Stimulated activated CD4-positive, alpha-beta T cell treated with anti-CD3 and anti-CD28 coated beads, Interleukin-15, amount 100 ng/mL, for 24 hours (primary cell): ENCODE results near the gene ROR1.
"Not testable (repeated sequence)": the region's sequence is repeated elsewhere in the genome, so short reads cannot be mapped to it uniquely, and the experiment has no call there.

Source experiments
- DNase-seq: peaks from one replicate; pipeline ENCODE4 v3.0.0-alpha.2; 2020

ROR1 gene

DNA sequence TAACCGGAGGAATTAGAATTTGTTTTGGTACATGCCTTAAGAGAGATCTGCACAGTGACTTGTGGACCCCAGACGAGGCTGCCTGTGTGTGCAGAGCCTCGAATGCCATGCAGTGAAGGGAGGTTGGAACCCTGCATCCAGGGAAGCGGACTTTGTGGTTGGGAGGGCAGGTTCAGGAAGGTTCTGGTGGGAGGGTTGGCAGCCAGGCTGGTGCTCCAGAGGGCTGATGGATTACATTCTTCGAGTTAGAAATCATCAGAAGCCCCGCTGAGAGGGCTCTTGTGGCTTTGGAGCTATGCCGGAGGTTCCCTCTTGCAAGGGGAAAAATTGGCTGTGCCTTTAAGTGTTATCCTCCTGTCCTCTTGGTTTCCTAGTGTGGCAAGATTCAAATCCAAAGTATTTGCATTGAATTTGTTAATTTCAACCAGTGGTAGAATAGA, 21.1 kb downstream of the ROR1 start:
- no peak for DNase-seq

DNA sequence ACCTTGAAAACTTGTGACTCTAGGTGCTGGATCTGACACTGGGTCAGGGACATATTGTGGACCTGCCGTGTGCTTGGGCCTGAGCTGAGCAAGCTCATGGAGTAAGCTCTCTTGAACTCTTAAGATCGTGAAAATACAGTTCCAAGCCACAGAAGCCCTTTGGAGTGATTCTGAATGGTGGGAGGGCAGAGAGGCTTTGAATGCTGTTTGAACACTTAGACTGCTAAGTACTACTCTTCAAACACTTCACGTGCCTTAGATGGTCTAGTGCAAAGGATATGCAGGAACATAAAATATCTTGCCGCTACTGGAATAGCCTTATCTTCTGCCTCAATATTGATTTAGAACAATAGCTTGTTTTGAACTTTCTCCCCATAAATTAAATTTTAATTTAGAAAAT, 21.6 kb downstream of the ROR1 start:
- DNase-seq, result no peak

DNA sequence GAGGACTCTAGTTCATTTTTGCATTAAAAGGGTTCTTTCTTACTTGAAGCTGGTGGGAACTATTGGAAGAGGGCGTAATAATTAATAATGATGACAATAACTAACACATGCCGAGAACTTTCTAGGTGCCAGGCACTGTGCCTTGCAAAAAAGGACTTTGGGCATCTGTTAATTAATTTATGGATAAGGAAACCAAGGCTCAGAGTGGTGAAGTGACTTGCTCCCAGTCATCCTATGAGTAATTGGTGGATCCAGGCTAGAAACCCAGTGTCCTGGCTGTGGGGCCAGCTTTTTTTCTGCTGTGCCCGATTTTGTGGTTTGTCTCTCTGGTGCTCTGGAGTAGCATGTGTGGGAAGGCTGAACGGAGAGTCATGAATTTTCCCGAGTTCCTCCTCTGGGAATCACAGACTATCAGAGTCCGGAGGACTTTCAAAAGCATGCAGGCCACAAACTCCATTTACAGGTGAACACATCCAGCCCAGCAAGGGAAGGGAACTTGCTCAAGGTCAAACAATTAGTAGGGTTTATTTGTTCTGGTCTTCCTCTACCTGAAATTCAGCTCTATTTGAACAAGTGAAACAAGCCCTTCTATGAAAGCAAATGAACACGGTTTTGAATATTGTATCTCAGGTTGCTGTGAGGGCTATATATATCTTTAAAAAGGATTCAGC, 23.4 kb downstream of the ROR1 start:
- no peak for DNase-seq

DNA sequence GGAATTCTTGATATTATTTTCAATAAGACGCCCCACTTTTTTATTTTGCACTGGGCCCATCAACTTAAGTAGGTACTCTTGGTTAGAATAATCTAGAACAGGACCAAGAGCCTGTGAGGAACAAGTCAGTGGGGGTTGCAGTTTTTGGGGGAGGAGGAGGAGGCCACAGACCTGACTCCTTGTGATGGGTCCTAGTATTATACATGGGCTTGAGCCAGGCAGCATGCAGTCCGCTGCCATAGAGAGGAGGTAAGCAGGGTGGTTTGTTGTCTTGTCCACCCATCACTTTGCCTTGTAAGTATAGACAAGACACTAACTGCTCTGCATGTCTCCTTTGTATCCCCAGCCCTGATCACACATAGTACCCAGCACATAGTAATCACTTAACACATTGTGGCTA, 24.5 kb downstream of the ROR1 start:
- no peak for DNase-seq

DNA sequence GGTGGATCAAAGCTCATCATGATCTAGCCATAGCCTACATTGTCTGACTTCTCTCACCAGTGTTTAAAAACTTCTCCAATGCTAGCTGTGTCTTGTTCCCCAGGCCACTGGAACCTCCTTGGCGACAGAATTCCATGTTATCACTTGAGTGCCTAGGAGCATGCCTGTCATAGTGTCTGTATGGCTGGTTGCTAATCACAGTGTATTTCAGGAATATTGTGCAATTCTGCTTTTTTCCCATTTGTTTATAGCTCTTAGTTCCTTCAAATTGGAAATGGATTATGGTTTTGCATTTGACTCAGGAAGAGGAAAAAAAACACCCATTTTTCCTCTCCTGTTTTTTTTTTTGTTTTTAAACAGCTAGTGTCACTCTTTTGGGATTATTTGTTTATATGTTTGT, 25.5 kb downstream of the ROR1 start:
- no peak for DNase-seq

DNA sequence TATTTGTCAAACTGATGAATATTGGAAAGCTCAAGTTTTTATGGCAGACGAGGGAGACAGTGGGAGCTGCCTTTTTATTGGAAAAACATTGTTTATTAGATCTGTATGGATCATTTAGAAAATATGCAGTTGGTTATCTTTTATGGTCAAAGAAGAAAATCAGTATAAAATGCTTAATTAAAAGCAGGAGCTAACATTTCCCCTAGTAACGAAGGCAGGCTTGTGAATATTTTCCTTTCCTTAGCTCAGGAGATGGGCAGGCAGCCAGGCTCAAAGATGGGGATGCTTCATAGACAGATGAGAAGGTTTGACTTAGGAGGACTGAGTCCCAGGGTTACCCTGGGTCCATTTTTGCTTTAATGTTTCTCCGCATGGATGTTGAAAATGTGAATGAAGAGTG, 26.0 kb downstream of the ROR1 start:
- no peak for DNase-seq

DNA sequence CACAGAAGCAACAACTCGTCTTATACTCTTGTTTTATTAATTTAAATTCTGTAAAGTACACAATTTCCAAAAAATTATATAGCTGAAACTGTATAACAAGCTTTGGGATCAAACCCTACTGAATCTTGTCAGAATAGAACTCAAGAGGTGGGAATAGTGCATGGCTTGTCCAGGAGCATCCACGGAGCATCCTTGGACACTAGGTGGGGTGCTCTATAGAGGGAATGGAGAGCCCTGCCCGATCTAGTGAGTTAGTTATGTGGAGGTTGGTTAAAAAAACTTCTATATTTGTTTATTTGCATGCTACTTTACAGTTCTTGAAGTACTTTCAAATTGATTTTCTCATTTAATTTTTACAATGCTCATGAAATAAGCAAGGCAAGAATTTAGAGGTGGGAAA, 28.3 kb downstream of the ROR1 start:
- DNase-seq, result no peak

DNA sequence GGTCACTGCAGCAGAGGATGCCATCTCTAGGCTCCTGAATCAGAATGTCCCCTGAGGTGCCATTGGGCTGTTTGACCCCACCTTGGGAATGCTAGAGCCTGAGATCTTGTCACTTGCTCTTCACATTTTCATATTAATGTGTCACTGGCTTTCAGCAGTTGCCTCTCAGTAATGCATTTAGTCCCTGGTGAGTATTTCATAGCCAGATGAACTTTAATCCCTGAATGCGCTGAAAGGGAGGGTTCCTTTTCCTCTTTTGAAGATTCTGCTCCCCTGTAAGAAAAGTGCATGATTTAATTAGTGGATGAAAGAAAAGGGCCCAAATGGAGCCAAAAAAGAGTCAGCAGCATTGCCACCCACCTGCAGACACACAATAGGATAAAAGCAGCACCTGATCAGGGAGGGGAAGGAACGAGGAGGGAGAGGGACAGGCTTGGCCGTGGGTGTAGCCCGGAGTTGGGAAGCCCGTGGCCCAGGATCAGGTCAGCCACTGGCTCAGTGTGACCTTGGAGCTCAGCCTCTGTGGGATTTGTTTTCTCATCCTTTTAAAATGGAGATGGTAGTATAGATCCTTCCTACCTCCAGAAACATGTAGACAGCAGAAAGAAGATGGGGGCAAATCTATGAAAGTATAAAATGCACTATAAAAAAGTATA, 31.1 kb downstream of the ROR1 start:
- DNase-seq, result no peak

DNA sequence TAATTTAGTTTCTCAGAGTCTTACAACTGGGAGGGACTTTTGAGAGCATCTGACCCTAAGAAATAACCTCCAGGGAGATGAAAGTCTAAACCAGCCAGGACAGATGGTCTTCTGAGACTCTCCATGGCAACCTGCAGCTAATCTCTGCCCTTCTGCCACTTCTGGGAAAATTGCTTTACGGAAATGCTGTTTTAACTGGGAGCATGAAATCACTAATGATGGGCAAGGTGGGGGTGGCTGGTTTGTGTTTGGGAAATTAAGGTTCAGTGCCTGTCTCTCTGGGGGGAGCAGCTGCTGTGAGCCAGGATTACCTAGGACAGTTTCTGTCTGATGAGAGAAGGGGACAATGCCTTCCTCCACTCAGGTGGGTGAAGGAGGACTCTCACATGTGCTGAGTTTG, 33.2 kb downstream of the ROR1 start:
- no peak for DNase-seq

DNA sequence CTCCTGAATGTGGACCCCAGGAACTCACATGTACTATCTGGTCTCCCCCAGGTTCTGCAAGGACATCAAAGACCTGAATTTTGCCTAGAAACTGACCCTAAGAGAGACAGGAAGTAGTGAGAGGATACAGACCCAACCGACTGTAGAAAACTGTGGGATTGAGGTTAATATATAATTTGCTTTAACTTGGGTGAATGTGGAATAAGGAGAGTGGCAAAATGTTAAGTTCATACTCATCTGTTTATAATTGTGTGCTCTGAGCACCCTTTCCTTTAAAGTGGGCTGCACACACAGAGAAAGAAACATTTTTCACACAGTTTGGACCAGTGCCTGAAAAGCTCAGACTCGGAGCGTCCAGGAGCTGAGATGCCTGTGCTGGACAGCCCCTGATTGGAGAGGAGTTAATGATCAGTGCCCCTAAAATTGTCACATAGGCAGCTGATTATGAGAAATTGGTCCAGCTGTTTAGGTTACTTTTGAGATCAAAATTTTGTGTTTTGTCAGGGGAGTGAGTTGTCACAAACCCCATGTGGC, 37.2 kb downstream of the ROR1 start:
- no peak for DNase-seq

DNA sequence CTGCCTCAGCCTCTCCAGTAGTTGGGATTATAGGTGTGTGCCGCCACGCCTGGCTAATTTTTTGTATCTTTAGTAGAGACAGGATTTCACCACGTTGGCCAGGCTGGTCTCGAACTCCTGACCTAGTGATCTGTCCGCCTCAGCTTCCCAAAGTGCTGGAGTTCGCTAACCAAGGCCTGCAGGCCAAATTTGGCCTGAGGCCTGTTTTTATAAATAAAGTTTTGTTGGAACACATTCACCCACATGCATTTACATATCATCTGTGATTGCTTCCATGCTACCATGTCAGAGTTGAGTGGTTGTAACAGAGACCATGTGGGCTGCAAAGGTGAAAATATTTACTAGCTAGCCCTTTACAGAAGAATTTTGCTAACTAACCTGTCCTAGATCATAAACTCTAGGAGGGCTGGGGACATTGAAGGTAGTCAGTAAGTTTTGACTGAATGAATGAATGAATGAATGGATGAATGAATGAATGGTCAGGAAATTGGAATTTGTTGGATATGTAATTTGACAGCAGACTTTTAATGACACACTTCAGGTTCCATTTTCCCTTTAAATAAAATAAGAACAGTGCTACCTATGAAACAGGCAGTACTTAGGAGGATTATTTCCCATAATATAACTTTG, 38.4 kb downstream of the ROR1 start:
- no peak for DNase-seq

DNA sequence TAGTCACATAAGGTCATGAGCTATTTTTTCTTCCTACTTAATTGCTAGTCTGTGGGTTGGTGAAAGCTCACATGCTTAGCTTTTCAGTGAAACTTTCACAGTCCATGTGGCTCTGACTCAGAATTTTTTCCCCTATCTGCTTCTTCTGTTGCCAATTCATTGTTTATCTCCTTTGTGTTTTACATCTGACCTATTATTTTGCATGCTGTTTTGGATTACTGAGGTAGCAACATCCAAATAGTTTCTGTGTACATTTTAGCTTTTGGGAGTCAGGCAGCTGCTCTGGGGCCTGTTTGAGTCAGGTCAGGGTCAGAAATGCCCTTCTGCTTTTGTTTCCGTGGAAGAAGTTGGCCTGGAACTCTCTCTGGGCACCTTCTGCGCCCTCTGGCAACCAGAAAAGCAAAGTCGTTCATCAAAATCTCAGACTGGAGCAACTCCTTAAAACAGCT, 40.0 kb downstream of the ROR1 start:
- no peak for DNase-seq

DNA sequence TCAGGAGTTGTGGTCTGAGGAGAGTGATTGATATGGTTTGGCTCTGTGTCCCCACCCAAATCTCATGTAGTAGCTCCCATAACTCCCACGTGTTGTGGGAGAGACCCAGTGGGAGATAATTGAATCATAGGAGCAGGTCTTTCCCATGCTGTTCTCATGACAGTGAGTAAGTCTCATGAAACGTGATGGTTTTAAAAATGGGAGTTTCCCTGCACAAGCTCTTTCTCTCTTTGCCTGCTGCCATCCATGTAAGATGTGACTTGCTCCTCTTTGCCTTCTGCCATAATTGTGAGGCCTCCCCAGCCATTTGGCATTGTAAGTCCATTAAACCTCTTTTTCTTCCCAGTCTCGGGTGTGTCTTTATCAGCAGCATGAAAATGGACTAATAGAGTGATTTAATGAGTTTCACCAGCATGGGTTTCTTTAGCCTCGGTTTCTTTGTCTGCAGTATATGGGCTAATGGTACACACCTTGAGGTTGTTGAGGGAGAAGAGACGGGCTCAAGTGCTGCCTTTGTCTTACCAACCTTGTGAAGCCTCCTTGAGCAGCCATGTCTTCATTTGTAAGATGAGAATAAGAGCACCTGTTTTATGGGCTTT, 42.5 kb downstream of the ROR1 start:
- not testable (repeated sequence) for DNase-seq

DNA sequence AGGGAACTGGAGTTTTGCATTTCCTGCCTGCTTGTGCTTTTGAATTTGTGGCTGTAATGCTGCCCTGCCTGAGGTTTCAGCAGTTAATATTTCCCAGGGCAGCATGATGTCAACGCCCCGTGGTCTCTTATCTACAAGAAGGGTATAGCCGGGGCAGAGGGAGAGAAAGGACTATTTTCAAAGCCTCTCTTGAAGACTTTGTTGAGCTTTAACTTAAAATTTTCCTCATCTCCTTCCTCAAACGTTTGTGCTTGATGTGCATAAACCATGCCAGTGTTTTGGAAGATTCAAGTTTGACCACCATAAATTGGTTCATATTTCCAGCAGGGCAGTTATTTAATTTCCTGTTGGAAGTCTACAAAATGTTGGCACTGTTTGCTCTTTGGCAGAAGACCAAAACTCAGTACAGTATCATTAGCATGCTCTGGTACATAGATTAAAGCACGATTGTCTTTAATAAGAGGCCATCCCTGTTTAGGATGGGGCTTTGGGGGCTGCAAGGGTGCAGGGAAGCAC, 43.4 kb downstream of the ROR1 start:
- DNase-seq, result no peak

DNA sequence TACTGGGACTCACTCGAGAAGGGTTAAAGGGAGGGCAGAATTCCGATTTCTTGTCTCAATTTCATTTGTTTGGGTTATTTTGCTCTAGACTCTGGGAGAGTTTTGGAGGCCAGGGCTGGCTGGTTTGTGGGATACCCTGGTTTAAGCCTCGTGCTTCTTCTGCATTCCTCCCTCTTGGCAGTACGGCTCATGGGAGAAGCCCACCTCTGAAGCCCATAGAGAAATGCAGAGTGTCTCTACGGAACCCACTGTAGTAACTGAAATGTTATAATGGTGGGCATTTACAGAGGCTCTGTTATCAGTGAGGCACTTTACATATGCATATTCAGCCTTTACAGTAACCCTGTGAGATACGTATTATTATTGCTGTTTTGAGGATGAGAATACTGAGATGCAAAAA, 43.9 kb downstream of the ROR1 start:
- no peak for DNase-seq

DNA sequence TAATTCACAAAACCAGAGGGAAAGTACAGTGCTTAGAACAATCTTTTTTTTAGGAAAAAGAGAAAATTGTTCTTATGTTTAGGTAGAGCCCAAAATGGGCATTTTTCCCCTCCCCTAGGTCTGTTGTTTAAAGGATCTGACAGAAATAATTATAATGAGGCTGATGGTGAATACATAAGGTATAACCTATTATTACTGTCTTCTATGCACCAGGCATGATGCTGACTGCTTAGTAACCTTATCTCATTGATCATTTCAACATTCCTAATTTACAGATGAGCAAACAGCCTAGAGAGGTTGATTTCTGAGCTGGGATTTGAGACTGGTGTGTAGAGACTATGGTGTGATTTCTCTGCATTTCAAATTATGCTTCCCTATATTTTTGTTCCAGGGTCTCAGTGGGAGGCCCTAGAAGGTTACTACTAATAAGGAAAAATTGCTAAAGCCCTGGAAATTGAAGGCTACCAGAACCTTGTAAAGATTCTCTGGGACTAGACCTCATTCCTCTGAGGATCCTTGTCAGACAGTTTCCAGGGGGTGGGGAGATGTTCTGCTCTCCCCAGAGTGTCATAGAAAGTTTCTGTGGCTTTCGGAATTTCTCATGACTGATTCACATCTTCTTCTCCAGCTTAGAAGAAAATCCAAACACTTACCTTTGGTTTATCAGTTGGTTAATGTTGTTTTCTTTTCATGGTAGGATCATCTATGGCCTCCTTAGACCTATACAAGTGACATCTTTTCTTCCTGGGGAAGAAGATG, 44.9 kb downstream of the ROR1 start:
- DNase-seq, result no peak

DNA sequence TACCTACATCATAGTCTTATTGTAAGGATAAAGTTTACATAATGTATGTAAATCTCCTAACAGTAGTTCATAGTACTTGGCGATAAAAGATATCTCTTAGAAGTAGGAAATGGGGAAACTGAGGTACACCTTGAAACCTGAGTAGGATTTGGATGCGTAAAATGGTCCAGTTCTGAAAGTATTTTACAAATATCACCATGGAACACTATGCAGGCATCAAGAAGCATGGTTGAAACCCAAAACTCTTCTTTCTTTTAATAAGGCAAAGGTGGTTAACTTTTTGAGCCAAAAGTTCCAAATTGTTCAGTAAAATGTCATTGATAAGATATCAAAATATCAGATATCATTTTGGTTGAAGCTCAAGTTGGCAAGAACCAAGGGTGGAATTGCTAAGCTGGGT, 46.0 kb downstream of the ROR1 start:
- no peak for DNase-seq

DNA sequence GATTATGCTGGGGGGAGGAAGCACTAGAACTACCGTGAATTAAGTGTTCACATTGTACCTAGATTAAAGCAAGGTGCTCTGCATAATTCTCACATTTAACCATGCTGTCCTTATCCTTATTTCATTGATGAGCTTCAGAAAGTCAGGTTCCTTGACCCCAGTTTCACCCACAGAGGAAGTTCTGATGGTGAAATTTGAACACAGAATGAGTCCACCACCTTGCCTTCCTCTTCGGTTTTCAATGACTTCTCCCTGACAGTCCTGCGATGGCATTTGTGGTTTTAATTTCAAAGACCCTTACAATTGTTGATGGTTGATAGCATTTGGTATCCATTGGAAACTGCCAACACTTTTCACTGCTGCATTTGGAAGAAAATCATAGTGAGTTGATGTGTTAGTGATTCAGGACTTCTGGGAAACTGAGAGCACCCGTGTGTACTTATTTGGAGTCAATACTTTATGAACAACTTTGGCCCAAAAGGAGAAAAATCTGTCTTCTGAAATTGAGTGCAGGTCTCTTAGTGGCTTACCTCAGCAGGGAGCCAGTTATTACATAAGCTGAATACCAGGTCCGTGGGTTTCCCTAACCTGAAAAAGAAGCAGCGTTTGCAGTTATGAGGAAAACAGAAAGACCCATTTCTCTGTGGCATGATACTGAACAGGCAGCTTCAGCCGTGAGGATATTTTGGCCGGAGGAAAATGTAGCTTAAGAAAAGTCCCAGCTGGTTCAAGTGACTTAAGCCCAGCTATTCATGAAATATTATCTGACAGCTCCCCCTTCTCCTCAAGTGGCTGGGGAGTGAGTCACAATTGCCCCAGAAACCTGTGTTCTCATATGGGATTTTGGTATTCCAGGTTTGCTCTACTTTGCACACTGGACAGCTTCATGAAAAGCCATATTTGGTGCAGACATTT, 47.5 kb downstream of the ROR1 start:
- no peak for DNase-seq

DNA sequence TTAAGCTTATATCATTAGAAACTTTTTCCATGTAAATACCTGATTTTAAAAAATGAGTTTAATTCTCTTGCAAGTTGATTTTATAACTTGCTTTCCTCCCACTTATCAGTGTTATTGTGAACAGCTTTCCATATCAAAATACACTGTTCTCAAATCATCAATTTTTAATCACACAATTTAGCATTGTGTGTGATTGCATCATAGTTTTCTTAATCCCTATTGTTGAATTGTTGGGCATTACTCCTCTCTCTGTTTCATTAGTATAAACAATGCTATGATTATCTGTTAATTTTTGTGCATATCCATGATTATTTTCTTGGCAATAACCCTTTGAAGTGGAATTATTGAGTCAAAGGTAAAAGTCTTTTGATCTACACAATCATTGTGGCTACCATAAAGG, 48.7 kb downstream of the ROR1 start:
- no peak for DNase-seq

DNA sequence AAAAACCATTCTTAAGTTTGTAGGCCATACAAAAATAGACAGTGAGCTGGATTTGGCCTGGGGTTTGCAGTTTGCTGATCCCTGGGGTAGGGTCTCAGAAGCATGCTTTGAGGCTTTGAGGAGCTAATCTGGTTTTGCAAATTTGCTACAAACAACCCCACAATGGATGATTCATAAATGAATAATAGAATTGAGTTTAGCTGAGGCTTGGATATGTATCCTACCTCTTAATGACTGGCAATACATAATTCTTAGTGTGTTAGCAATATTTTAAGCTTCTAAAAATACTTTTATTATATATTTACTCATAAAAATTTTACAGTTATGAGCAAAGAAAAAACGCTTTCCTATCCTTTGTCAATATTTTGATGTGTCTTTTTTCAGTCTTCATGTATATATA, 50.6 kb downstream of the ROR1 start:
- DNase-seq, result no peak

DNA sequence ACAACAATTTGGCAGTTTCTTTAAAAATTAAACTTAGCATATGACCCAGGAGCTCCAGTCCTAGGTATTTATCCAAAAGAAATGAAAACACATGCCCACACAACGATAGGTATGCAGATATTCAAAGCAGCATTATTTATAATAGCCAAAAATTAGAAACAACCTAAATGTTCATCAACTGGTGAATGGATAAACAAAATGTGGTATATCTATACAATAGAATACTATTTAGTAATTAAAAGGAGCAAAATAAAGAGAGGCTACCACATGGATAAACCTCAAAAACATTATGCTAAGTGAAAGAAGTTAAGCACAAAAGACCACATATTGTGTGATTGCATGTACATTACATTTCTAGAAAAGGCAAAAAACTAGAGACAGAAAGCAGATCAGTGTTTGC, 51.3 kb downstream of the ROR1 start:
- no peak for DNase-seq
